GM19043 (cell line): ENCODE data around the gene RGS6.

ENCODE experiments used
- ATAC-seq: cut with Tn5 transposase; IDR thresholded peaks from one replicate; pipeline ENCODE4 v1.9.1; 2021; ENCODE audit warnings: low read depth; ENCODE audit not compliant: unreplicated experiment

Gene RGS6

DNA sequence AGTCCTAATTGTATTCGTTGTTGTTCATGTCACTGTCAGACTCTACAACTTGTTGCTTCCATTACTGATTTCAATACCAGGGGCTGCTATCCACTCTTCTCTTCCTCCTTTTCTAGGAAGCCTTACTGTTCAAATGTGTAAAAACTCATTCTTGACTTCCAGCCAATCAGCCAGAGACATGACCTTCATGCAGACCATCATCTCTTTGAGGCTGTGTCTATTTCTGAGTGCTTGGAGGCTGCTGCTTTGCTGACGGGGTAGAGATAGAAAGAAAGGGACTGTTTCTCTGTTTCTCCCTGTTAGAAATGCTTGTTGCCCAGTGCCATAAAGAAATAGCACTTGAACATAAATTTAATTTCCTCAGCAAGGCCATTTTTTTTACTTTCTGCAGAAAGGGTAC, 282.9 kb downstream of the RGS6 start:
- no peak for ATAC-seq

DNA sequence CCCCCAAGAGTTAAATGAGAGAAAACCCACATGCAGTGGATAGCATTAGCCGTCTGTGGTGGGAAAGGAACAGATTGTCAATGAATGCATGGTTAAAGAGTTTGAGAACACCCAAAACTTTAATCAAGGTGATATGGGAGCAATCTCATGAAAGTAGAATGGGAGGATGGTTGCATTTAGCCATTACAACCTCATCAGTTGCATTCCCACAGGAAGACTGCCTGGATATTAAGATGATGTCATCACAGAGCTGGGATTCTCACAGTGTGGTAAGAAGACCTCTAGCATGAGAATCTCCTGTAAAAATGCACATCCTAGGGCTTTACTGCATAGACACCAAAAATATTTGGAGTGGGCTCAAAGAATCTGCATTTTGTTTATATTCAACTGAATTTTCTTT, 284.9 kb downstream of the RGS6 start:
- ATAC-seq, result no peak

DNA sequence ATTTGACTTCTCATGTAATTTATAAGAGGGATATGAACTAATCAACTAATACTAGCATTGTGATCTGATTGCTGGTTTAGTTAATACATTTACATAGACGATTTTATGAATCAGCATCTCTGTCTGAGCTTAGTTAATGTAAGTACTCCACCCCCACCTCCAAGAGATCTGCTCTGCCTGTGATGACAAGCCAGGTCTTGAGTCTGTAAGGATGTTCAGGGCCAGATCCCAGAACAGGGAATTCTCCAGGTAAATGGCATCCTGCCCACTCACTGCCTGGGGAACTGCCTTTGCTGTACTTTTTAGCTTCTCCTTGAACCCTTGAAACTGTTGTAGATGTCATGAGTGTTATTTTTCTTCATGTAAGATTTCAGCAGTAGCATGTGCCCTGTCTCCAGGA, 289.8 kb downstream of the RGS6 start:
- no peak for ATAC-seq

DNA sequence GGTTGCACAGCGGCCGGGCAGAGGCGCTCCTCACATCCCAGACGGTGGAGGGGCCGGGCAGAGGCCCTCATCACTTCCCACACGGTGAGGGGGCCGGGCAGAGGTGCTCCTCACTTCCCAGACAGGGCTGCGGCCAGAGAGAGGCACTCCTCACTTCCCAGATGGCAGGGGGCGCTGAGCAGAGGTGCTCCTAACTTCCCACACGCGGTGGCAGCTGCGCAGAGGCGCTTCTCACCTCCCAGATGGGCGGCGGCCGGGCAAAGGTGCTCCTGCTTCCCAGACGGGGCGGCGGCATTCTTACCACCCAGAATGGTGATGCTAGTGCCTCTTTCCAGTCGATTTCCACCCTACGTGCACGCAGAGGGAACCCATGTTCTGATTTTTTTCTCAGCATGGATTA, 304.4 kb downstream of the RGS6 start:
- ATAC-seq, result no peak

DNA sequence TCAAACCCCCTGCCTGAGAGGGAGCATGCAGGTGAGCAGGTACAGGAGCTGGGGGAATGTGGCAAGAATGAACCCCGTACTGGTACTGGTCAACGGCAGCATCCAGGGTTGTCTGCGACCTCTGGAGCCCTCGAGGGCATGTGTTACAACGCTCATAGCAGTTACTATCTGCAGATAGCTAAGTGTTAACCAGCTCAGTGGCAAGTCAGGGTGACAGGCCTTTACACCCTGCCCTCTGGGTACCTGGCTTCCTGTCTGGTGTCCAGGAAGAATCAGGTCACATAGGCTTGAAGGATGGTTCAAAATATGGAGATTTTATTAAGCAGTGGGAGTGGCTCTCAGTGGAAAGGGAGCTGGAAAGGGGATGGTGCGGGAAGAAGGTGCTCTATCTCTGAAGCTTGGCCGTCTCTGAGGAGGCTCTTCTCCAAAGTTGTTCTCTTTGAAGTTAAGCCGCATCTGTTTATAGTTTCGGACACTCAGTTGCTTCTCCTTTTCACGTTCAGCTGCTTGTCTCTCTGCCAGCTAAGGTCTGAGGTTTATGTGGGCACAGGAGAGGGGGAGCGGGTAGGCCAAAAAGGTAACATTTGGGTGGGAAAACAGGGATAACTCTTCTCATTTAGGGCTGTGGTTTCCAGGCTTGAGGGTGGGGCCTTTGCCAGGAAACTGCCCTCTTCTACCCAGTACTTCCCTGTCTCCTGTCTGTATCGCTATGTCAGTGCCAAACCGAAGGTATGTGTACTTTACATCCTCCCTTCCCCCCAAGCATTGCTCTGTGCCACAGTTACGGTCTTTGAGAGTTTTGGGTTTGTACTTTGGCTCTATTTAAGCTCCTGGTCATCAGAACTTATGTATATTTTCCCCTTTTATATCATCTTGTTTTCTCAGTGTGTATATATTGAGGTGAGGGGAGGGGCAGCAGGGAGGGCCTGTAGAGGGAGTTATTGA, 305.8 kb downstream of the RGS6 start:
- ATAC-seq, result no peak

DNA sequence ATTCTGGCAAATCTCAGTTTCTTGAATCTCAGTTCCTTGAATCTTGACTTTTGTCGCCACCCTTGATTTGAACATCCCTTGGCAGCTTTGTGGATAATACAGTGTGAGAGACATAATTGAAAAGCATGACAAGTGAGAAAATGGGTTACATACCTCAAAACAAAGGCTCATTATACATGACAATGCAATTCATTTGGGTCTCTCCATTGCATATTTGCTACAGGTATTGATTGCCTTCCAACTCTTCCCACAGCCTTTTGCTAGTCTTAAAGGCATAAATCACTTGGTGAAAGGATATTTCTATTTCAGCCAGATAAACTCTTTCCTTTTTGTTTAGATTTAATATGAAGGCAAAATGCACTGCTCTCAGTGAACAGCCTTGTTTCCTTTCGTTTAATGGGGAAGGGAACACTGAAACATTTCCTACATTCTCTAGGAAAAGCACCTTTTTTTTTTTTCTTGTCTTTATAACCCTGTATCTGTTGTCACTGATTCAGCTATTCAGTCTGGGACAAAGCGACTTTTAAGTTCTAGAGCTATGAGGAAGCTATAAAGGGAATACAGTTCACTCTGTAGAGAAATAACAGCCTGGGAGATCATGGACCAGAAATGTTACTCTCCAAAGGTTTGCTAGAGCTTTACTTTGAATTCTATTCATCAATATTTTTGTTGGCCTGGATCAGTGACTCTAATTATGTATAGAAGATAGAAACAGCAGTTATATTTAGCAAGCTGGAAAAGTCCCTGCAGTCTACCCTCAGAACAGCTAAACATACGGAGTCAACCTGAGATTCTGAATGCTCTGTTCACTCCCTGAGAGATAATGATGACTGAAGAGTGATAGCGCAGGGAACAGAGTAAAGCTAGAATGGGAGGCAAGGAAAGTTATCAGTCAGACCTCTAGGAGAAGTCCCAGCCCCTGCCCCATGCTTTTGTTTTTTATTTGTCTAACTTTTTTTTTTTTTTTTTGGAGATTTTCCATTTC, 311.4 kb downstream of the RGS6 start:
- ATAC-seq, result no peak

DNA sequence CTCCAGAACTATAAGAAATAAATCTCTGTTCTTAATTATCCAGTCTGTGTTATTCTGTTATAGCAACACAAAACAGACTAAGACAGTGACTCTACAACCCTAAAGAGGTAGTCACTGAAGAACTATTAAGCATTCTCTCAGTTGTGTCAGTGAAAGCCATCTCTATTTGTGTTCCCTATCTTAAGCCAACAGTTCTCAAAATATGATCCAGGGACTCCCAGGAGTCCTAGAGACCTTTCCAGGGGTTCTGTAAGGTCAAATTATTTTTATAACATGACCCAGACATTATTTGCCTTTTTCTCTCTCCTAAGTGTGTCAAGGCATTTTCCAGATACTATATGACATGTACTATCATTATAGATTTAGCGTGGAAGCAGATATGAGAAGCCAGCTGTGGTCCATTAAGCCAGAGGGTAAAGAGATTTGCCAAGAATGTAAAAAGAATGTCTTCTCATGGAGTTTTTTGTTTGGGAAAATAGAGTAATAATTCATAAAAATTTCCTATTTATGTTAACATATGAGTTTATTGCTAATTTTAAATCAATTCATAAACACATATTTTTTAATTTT, 315.8 kb downstream of the RGS6 start:
- ATAC-seq, result no peak

DNA sequence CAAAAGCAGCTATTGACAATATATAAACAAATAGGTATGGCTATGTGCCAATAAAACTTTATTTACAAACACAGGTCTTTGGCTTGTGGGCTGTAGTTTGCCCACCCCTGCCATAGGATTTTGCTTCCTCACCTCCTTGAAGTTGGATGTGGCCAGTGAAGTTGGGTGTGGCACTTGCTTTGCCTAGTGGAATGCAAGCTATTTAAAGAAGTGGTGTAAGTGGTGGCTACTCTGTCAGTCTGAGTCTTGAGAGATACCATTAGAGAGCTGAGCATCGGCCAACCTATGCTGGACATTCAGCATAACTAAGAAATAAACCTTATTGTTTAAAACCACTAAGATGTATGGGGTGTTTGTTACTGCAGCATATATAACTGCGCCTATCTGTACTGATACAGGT, 321.3 kb downstream of the RGS6 start:
- no peak for ATAC-seq

DNA sequence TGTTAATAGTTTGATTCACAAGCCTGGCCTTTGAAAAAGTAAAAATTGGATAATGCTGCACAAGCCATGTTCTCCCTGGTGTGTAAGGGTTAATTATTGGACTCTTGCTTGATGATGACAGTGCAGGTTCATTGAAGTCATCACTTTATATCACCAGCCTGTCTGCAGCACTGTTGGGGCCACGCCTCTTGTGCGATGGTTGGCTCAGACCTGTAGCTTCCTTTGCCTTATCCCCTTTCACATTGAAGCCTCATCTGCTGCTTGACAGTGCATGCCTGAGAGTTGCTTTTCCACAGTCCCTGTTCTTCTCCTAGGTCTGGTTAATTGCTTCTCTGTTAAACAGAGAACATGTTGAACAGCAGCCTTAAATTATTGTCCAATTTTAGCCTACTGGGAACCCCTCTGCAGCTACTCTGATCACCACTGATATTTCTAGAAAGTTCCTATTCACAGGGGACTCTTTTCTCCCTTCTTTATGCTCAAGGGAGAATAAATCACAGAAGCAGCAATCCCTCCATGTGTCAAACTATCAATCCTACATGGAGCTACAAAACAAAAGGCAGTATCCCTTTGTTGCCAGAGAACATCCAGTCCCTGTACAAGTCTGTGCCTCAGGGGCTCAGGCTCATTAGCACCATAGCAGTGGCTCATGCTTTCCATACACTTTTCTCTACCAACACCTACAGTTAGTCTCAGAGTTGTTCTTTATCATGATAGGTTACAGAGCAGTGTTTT, 322.1 kb downstream of the RGS6 start:
- ATAC-seq, result no peak

DNA sequence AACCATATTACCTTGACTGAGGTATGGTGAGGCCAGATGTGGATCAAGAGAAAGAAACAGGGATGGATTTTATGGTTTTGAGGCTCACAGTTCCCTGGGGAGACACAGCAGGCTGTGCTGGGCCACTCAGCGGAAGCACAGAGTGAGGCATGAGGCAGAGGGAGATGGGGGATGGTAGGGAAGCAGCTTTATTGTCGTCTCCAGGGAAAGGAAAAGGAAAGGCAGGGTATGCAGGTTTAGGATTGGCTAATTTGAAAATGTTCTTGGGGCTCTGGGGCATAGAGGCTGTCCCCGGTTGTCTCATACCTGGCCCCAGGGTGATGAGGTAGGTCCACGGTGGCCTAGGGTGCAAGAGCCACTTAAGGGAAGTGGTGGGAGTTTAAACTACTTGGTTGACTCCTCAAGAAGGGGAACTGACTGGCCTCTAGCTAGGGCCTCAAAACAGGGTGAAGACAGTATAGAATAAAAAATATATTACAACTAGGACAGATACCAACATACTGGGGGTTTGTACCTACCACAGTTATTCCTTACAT, 322.8 kb downstream of the RGS6 start:
- no peak for ATAC-seq

DNA sequence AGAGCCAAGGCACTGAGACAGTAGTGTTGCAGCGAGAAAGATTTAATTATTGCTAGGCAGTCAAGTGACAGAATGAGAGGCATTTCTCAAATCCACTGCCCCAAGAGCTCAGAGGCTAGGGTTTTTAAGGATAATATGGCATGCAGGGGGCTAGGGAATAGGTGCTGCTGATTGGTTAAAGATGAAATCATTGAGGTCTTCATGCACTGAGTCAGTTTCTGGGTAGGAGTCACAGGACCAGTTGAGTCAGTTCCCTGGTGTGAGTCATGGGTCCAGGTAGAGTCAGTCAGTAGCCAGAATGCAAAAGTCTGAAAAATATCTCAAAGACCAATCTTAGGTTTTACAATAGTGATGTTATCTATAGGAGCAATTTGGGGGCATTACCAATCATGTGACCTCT, 323.8 kb downstream of the RGS6 start:
- ATAC-seq, result no peak

DNA sequence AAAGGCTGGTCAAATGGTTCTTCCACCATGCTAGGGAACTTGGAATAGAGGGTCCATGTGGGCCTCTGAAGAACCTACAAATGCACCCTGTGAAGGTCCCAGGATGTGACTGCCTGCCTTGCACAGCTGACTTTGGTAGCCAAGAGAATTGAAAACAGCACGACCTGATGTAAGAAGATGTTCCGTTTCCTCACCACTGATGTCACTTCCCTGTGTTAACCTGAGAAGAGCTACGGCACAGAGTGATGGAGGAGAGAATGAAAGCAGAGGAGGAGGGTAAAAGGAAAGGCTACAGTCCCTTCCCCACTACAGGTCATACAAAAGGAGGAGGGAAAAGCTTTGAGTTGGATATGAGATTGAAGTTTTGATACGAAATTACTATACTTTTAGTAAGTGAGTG, 328.8 kb downstream of the RGS6 start:
- no peak for ATAC-seq

DNA sequence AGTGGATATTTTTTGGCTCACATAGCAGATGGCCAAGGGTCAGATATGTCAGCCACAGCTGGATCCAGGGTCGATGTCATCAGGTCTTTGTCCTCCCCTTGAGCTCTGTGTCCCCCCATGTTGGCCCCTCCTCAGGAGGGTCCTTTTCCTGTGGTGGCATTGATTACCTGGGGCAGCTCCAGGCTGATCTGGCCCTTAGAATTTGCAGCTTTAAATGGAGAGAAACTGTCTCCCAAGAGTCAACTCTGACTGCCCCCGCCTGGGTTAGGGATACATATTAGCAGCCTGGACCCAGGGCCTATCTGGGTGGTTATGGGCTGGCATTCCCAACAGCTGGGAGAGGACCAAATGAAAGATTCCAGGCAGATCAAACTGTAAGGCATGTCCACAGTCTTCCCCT, 330.5 kb downstream of the RGS6 start:
- no peak for ATAC-seq

DNA sequence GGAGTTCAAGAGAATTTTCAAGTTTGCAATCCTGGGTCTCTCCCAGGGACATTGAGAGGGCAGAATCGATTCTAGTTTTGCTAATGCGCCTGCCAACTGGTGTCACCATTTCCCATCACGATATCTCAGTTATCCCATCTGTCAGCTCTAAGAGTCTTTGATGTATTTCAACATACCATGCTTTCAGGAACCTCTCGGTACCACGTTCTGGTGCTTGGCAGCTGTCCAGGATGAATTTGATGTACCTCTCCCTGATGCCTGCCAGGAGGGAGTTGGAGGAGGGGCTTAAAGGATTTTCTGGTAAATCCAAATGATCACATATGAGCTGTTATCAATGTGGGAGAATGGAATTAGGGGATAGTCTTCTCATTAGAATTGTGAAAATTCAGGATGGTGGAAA, 332.5 kb downstream of the RGS6 start:
- no peak for ATAC-seq

DNA sequence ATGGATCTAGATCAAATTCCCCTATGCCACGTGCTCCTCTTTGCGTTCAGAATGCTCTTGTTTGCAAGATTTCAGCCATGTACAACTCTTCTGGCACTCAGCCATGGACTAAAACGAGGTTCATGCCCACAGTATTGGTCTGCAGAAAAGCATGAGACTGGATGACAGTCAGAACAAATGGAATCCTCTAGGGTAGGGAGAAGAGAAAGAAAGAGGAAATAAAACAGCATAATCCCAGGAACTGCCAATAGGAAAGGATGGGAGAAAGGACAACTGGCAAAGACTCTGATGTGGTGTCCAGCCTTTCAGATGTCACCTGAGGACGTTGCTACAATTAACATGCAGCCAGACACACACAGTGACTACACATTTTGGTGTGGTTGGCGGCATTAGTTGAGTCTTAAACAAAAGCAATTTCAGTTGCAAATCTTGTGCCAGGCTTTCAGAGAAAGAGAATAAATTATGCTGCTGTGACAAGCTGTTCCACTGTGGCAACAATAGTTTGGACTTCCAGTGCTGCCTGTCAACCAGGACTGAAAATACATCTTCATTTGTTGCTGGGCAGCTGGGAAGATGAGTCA, 338.0 kb downstream of the RGS6 start:
- ATAC-seq, result no peak

DNA sequence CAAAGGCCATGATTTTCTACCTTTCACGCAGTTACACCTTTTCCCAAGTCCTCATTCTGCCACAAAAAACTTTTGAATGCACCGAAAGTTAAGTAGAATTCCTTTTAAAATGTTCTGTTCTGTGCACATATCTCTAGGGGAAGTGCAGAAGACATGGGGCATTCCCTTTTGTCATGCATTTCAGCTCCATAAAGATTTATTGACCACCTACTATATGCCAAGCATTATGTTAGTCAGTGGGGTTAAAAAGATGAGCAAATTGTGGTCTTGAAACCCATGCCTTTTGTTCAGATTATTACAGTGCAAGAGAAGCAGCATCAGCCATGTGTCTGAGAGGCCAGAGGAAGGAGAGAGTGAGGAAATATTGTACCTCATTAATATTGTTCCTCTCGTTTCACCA, 338.5 kb downstream of the RGS6 start:
- ATAC-seq, result no peak

DNA sequence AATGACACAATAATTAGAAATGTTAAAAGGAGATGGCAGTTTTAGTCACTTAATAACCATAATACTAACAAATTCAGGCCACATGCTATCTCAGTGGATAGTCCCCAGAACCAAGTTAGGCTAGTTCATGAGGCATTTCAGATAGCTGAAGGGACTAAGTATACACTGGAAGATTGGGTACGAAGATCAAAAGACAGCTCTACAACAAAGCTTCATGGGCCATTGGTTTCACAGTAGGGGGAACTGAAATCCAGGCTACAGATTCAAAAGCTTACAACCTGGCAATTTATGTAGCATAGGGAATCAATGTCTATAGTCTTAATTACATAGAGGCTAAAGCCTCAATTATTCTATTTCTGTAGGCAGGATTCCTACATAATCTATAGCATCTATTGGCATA, 343.0 kb downstream of the RGS6 start:
- ATAC-seq, result no peak

DNA sequence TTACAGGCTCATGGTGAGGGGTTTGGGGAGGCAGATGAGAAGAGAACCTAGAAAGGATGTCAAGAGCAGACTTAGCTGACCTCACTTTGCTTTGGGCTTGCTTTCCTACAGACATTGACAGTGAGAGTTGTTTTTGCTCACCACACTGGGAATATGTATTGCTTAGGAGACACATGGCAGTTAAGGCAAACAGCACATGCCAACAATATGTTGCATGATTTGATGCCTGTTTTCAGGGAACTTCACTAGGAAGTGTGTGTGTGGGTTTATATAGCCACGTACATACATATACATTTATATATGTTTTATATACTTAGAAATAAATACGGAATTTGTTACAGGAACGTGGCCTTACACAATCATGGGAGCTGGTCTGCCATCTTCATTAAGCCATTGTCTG, 346.1 kb downstream of the RGS6 start:
- ATAC-seq, result no peak

DNA sequence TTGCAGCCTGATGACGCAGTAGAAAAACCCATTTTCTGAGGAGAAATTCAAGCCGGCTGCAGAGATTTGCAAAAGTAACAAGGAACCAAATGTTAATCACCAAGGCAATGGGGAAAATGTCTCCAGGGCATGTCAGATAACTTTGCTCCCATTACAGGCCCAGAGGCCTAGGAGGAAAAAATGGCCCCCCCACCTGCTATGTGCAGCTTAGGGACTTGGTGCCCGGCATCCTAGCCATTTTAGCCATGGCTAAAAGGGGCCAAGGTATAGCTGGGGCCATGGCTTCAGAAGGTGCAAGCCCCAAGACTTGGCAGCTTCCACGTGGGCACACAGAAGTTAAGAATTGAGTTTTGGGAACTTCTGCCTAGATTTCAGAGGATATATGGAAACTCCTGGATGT, 351.9 kb downstream of the RGS6 start:
- no peak for ATAC-seq

DNA sequence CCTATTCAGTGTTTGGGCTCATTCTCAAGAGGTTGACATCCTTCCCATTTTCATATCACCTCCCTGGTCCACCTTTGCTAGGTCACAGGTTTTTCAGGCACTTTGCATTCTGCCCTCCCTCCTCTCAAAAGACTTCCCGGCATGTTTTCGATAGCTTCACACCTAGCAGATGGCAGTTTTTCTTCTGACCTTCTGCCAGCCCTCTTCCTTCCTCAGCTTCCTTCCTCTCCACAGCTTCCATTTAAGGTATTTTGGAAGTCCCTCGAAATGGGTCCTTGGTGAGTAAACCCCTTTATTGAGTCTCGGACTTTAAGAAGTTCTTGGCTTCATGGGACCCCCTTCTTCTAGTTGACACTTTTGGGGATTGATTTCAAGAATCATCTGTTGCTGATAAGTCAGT, 358.0 kb downstream of the RGS6 start:
- no peak for ATAC-seq
